Kidney epithelial cell (primary cell): ENCODE measurements around the gene TSPAN16. TPM values are rescaled to one million over a fixed set of nuclear protein-coding genes. Genes with fewer than 3 reads are reported as not detected.
"Not testable (repeated sequence)": the region's sequence is repeated elsewhere in the genome, so short reads cannot be mapped to it uniquely, and the experiment has no call there.

Experiments
- DNase-seq: peaks from one replicate; pipeline ENCODE4 v3.0.0-alpha.2; 2010; ENCODE audit warnings: low read depth
- H3K27me3 ChIP-seq: 2 replicates; pipeline ENCODE4 v1.6.0; 2011; ENCODE audit warnings: low read length; ENCODE audit not compliant: control insufficient read depth, insufficient read depth
- H3K36me3 ChIP-seq: 2 replicates; pipeline ENCODE4 v1.5.1; 2011; ENCODE audit warnings: low read length; ENCODE audit not compliant: control insufficient read depth, insufficient read depth
- H3K4me3 ChIP-seq: 2 replicates; pipeline ENCODE4 v1.5.1; 2011; ENCODE audit warnings: low read depth, mild to moderate bottlenecking, control low read depth, low read length
- total RNA-seq: library from RNA; depleted of rRNA; stranded (reverse); fragments of >200 nt; gene quantifications from 2 replicates; pipeline ENCODE4 v1.2.3, GENCODE V29; 2015
- TF ChIP-seq, protein P1 (sequence below): IDR thresholded peaks from 2 replicates; pipeline ENCODE4 v1.5.1; 2011; ENCODE audit warnings: mild to moderate bottlenecking, moderate library complexity, low read length, control low read depth, inconsistent platforms; ENCODE audit not compliant: insufficient read depth, poor library complexity, severe bottlenecking

The TSPAN16 gene
- total RNA-seq, 1 donor from 2014 or later = not detected

DNA sequence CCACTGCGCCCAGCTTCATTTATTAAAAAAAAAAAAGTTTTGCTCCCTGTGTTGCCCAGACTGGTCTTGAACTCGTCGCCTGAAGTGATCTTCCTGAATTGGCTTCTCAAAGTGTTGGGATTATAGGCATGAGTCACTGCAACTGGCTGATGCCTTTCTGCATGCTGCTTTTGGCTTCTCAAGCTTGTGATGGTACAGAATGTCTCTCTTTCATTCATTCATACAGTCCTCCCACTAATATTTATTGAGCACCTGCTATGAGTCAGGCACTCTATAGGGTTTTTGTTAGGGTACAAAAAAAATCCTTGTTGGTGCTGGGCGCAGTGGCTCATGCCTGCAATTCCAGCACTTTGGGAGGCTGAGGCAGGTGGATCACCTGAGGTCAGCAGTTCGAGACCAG lies 9.0 kb downstream of the TSPAN16 start:
- no peaks in the 10 kb centered on the region for H3K36me3 ChIP-seq
- TF ChIP-seq, protein P1, sequence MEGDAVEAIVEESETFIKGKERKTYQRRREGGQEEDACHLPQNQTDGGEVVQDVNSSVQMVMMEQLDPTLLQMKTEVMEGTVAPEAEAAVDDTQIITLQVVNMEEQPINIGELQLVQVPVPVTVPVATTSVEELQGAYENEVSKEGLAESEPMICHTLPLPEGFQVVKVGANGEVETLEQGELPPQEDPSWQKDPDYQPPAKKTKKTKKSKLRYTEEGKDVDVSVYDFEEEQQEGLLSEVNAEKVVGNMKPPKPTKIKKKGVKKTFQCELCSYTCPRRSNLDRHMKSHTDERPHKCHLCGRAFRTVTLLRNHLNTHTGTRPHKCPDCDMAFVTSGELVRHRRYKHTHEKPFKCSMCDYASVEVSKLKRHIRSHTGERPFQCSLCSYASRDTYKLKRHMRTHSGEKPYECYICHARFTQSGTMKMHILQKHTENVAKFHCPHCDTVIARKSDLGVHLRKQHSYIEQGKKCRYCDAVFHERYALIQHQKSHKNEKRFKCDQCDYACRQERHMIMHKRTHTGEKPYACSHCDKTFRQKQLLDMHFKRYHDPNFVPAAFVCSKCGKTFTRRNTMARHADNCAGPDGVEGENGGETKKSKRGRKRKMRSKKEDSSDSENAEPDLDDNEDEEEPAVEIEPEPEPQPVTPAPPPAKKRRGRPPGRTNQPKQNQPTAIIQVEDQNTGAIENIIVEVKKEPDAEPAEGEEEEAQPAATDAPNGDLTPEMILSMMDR = no peak
- no peaks in the 10 kb centered on the region for H3K27me3 ChIP-seq
- H3K4me3 ChIP-seq = no peak overlapping the region
- no peak for DNase-seq

DNA sequence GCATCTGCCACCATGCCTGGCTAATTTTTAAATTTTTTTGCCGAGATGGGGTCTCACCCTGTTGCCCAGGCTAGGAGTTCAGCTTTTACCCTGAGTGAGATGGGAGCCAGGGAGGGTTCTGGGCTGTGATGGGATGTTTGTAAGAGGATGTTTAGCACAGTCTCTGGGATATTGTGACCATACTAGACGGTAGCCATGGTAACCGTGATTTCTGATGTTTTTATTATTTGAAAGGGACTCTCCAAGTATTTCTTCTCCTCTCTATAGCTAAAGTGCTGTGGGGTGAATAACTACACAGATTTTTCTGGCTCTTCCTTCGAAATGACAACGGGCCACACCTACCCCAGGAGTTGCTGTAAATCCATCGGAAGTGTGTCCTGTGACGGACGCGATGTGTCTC lies 10.4 kb downstream of the TSPAN16 start:
- no peak for DNase-seq
- no peak overlapping the region for H3K4me3 ChIP-seq

DNA sequence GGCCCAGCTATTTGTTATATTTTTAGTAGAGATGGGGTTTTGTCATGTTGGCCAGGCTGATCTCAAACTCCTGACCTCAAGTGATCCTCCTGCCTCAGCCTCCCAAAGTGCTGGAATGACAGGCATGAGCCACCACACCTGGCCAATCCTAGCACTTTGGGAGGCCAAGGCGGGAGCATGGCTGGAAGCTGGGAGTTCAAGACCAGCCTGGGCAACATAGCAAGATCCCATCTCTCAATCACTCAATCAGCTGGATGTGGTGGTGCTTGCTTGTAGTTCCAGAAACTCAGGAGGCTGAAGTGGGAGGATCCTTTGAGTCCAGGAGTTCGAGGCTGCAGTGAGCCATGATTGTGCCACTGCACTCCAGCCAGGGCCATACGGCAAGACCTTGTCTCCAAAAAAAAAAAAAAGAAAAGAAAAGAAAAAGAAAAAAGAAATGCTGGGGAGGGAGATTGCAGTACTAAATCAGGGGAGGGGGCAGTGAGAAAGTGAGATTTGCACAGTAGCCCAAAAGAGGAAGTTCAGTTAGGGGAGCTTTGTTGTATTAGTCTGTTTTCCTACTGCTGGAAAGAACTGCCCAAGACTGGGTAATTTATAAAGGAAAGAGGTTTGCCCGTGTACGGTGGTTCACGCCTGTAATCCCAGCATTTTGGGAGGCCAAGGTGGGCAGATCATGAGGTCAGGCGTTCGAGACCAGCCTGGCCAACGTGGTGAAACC lies 24.5 kb downstream of the TSPAN16 start:
- not testable (repeated sequence) for DNase-seq, H3K4me3 ChIP-seq, H3K27me3 ChIP-seq

More for the DNA sequence above, 10.4 kb downstream of the TSPAN16 start:
- H3K27me3 ChIP-seq = no peaks in the 10 kb centered on the region
- TF ChIP-seq, protein P1 = no peak
- H3K36me3 ChIP-seq = no peaks in the 10 kb centered on the region

DNA sequence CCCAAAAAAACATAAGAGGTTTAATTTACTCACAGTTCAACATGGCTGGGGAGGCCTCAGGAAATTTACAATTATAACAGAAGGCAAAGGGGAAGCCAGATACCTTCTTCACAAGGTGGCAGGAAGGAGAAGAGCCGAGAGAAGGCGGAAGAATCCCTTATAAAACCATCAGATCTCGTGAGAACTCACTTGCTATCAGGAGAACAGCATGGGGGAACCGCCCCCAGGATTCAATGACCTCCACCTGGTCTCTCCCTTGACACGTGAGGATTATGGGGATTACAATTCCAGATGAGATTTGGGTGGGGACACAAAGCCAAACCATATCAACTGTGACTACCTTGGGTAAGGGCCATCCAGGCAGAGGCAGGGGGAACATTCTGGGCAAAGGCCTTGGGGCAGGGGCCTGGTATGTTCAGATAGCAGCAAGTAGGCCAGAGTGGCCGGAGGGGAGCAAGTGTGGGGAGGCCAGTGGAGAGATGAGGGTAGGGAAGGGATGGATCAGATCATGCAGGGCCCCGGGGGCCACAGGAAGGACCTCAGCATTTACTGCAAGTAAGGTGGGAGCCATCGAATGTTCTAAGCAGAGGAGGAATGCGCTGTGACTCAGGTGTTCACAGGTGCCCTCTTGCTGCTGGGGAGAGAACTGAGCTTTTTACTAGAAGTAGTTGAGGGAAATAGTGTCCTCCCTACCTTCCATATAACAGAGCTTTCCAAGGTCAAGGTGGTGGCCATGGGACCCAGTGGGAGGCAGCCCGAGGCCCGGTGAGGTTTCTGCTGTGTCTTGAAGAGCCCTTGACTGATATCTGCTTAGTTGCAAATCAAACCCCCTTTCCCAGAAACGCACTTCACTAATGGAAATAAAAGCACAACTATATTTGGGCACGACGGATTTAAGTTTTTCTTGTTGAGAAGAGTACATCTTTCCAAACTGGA lies 25.5 kb downstream of the TSPAN16 start:
- Histone ChIP-seq H3K36me3 (peaks cover 1% of the 10 kb centered on the region), H3K4me3 (no peak overlapping the region), H3K27me3 (no peaks in the 10 kb centered on the region)
- DNase-seq = no peak
- TF ChIP-seq, protein P1 = no peak

More for the DNA sequence above, 24.5 kb downstream of the TSPAN16 start:
- H3K36me3 ChIP-seq = not testable (repeated sequence)

DNA sequence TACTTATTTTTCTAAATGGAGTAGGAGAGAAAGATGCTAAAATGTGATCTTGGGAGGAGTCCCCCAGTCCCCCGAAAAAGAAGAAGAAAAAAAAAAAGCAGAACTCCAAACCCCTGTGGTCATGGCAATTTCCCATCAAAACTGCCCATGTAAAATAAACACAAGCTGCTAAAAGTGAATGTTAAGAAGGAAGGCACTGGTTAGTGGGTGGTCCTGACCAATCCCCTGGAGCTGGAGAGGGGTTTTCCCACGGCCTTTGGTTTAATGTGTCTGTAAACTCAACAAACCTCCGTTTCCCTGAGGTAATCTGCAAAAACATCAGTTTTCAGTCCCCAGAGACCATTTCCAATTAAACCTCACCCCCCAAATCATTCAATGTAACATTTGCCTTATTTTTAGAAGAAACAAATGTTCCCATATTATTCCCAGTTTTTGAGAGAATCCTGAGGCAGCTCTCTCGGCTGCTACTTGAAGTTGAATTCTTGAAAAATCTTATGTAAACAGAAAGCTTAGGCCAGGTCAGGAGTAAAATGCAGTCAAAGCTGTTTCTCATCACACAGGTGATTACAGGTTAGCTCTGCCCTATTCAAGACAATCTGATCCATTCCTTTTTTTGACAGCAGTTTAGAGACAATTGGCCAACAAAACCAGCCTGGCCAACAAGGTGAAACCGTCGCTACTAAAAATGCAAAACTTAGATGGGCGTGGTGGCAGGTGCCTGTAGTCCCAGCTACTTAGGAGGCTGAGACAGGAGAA lies 26.5 kb downstream of the TSPAN16 start:
- no peak for DNase-seq
- Histone ChIP-seq H3K36me3 (peaks cover 1% of the 10 kb centered on the region), H3K4me3 (no peak overlapping the region), H3K27me3 (no peaks in the 10 kb centered on the region)
- TF ChIP-seq, protein P1 = no peak
